H1 (cell line): Measurements from ENCODE around the gene RFTN2. TPM values are rescaled to one million over a fixed set of nuclear protein-coding genes. Genes with fewer than 3 reads are reported as not detected.

Experiments
- CTCF ChIA-PET: fragments of 300-600 bp; sonication (Branson Sonifier 250); formaldehyde crosslinking; loops from one replicate; lab custom pipeline; 2021; ENCODE audit not compliant: partially characterized antibody; lab: Charles Lee
- POLR2A ChIA-PET: fragments of 300-600 bp; sonication (Branson Sonifier 250); formaldehyde crosslinking; loops from one replicate; lab custom pipeline; 2021; ENCODE audit warnings: inconsistent platforms; ENCODE audit not compliant: partially characterized antibody; lab: Charles Lee
- DNase-seq, 2 experiments: peaks; one replicate each; pipeline versions ENCODE4 v3.0.0 to v3.0.0-alpha.2; 2010 to 2022; ENCODE audit warnings: low spot score in 2 of 2, low read depth in 1 of 2, mixed read lengths in 1 of 2
- FAIRE-seq: peaks from 2 replicates; lab custom pipeline; 2011; peaks lifted over from hg19 to GRCh38; lab: Jason Lieb, UNC
- H2AFZ ChIP-seq: 2 replicates; pipeline ENCODE4 v1.8.1; 2012; ENCODE audit warnings: low read length, inconsistent platforms
- H2AK5ac ChIP-seq: 2 replicates; pipeline ENCODE4 v1.6.1; 2013; ENCODE audit warnings: low read depth, low read length
- H2BK120ac ChIP-seq: replicated peaks from 2 replicates; pipeline ENCODE3; 2013; ENCODE audit warnings: low read depth, low read length, inconsistent platforms
- H2BK12ac ChIP-seq: 2 replicates; pipeline ENCODE4 v1.6.1; 2013; ENCODE audit warnings: low read depth, low read length
- H2BK15ac ChIP-seq: 2 replicates; pipeline ENCODE4 v1.6.1; 2013; ENCODE audit warnings: low read length
- H2BK20ac ChIP-seq: 2 replicates; pipeline ENCODE4 v1.6.1; 2013; ENCODE audit warnings: low read length
- H2BK5ac ChIP-seq: 2 replicates; pipeline ENCODE4 v1.6.1; 2013; ENCODE audit warnings: low read depth, low read length
- H3K14ac ChIP-seq: 2 replicates; pipeline ENCODE4 v1.6.1; 2013; ENCODE audit warnings: inconsistent platforms; ENCODE audit not compliant: insufficient read length
- H3K18ac ChIP-seq: 2 replicates; pipeline ENCODE4 v1.6.1; 2013; ENCODE audit warnings: low read length; ENCODE audit errors: extremely low read depth
- H3K23ac ChIP-seq: 2 replicates; pipeline ENCODE4 v1.6.1; 2013; ENCODE audit warnings: inconsistent platforms; ENCODE audit not compliant: insufficient read length
- H3K23me2 ChIP-seq: 2 replicates; pipeline ENCODE4 v1.6.1; 2013; ENCODE audit warnings: low read depth, low read length
- H3K27ac ChIP-seq: 2 replicates; pipeline ENCODE4 v1.6.1; 2011; ENCODE audit warnings: low read depth, low read length, inconsistent platforms
- H3K27me3 ChIP-seq, 4 experiments: replicated peaks in 1 of 4; 1 replicate in 1 of 4; 2 replicates in 3 of 4; pipeline versions ENCODE4 v1.6.1 to v1.8.1; 2011 to 2013; ENCODE audit warnings: low read length in 3 of 4, mild to moderate bottlenecking in 3 of 4, inconsistent platforms in 2 of 4, mixed read lengths in 2 of 4, moderate library complexity in 1 of 4; ENCODE audit not compliant: control insufficient read depth in 3 of 4, insufficient read depth in 3 of 4; ENCODE audit errors: extremely low read depth in 1 of 4
- H3K36me3 ChIP-seq, 4 experiments: 2 replicates each; pipeline versions ENCODE4 v1.6.1 to v1.8.1; 2011 to 2013; ENCODE audit warnings: mild to moderate bottlenecking in 4 of 4, low read length in 3 of 4, moderate library complexity in 2 of 4, control low read depth in 1 of 4, inconsistent platforms in 1 of 4; ENCODE audit not compliant: insufficient read depth in 4 of 4, control insufficient read depth in 2 of 4
- H3K4ac ChIP-seq: replicated peaks from 2 replicates; pipeline ENCODE3; 2013; ENCODE audit warnings: low read length, low read depth, mixed read lengths, inconsistent platforms; ENCODE audit not compliant: insufficient read length
- H3K4me1 ChIP-seq, 4 experiments: replicated peaks in 1 of 4; 1 replicate in 1 of 4; 2 replicates in 3 of 4; pipeline versions ENCODE4 v1.6.1 to v1.8.1; 2011 to 2013; ENCODE audit warnings: low read length in 3 of 4, inconsistent platforms in 2 of 4, mixed read lengths in 1 of 4; ENCODE audit not compliant: insufficient read depth in 4 of 4, control insufficient read depth in 3 of 4
- H3K4me2 ChIP-seq, 2 experiments: 2 replicates each; pipeline versions ENCODE4 v1.6.1 to v1.8.1; 2011 to 2013; ENCODE audit warnings: low read depth in 2 of 2, low read length in 2 of 2, control low read depth in 1 of 2, inconsistent platforms in 1 of 2, mild to moderate bottlenecking in 1 of 2; ENCODE audit not compliant: insufficient read depth in 1 of 2
- H3K4me3 ChIP-seq, 4 experiments: fragments of 200-600, 300-600 bp in 1 of 4; sonication (generic), shearing (Covaris generic), sonication (Bioruptor Twin) in 1 of 4; 2 replicates each; pipeline versions ENCODE4 v1.5.1 to v1.8.1; 2011 to 2016; ENCODE audit warnings: low read length in 4 of 4, low read depth in 3 of 4, control low read depth in 2 of 4, inconsistent platforms in 2 of 4, mild to moderate bottlenecking in 2 of 4, mixed read lengths in 1 of 4, moderate library complexity in 1 of 4; ENCODE audit not compliant: insufficient read depth in 2 of 4; ENCODE audit errors: extremely low read depth in 1 of 4
- H3K56ac ChIP-seq: replicated peaks from 2 replicates; pipeline ENCODE3; 2013; ENCODE audit warnings: low read depth, mild to moderate bottlenecking, mixed read lengths, low read length, inconsistent platforms; ENCODE audit not compliant: insufficient read length
- H3K79me1 ChIP-seq: 2 replicates; pipeline ENCODE4 v1.6.1; 2013; ENCODE audit warnings: low read depth, low read length, control low read depth
- H3K79me2 ChIP-seq, 2 experiments: 2 replicates each; pipeline versions ENCODE4 v1.6.1 to v1.8.1; 2012 to 2013; ENCODE audit warnings: low read length in 2 of 2, mild to moderate bottlenecking in 2 of 2, inconsistent platforms in 1 of 2; ENCODE audit not compliant: insufficient read depth in 2 of 2, control insufficient read depth in 1 of 2
- H3K9ac ChIP-seq, 4 experiments: replicated peaks in 1 of 4; 1 replicate in 1 of 4; 2 replicates in 3 of 4; pipeline versions ENCODE4 v1.6.1 to v1.8.1; 2011 to 2013; ENCODE audit warnings: low read depth in 3 of 4, low read length in 3 of 4, control low read depth in 2 of 4, mild to moderate bottlenecking in 2 of 4, moderate library complexity in 2 of 4, inconsistent platforms in 1 of 4; ENCODE audit errors: extremely low read depth in 1 of 4
- H3K9me3 ChIP-seq, 2 experiments: 2 replicates each; pipeline versions ENCODE4 v1.6.1 to v1.8.1; 2012 to 2013; ENCODE audit warnings: mild to moderate bottlenecking in 2 of 2, moderate library complexity in 2 of 2, control low read depth in 1 of 2, inconsistent platforms in 1 of 2, low read depth in 1 of 2, low read length in 1 of 2, mixed read lengths in 1 of 2; ENCODE audit not compliant: insufficient read depth in 2 of 2
- H4K20me1 ChIP-seq, 2 experiments: replicated peaks in 1 of 2; 2 replicates each; pipeline versions ENCODE3 to v1.8.1; 2011 to 2013; ENCODE audit warnings: inconsistent platforms in 2 of 2, low read length in 2 of 2, mild to moderate bottlenecking in 1 of 2; ENCODE audit not compliant: insufficient read depth in 2 of 2, control insufficient read depth in 1 of 2
- H4K5ac ChIP-seq: 2 replicates; pipeline ENCODE4 v1.6.1; 2013; ENCODE audit warnings: low read length, low read depth, mixed read lengths, inconsistent platforms; ENCODE audit not compliant: insufficient read length
- H4K8ac ChIP-seq: 2 replicates; pipeline ENCODE4 v1.8.0; 2013; ENCODE audit warnings: mild to moderate bottlenecking, moderate library complexity, low read length, inconsistent platforms; ENCODE audit not compliant: insufficient read depth; ENCODE audit errors: extremely low read depth
- H4K91ac ChIP-seq: replicated peaks from 2 replicates; pipeline ENCODE3; 2013; ENCODE audit warnings: low read length, mixed read lengths, inconsistent platforms; ENCODE audit not compliant: insufficient read length
- BCL11A ChIP-seq, 2 experiments: IDR thresholded peaks; one replicate each; pipeline ENCODE4 v1.6.1; 2011; ENCODE audit warnings: low read depth in 2 of 2, low read length in 2 of 2, mild to moderate bottlenecking in 2 of 2
- CHD1 ChIP-seq: IDR thresholded peaks from 2 replicates; pipeline ENCODE4 v1.6.1; 2012; ENCODE audit warnings: low read depth, low read length, improper control_type of control experiment
- GABPA ChIP-seq: IDR thresholded peaks from 2 replicates; pipeline ENCODE4 v1.6.1; 2011; ENCODE audit warnings: mild to moderate bottlenecking, low read length, moderate library complexity, borderline replicate concordance; ENCODE audit not compliant: insufficient read depth
- KDM4A ChIP-seq: IDR thresholded peaks from one replicate; pipeline ENCODE4 v1.7.1; 2012; ENCODE audit warnings: low read depth, mild to moderate bottlenecking, moderate library complexity, low read length, inconsistent platforms; ENCODE audit not compliant: severe bottlenecking
- POU5F1 ChIP-seq: IDR thresholded peaks from 2 replicates; pipeline ENCODE4 v1.6.1; 2011; ENCODE audit warnings: low read depth, mild to moderate bottlenecking, low read length, moderate library complexity
- RAD21 ChIP-seq, 2 experiments: IDR thresholded peaks in 1 of 2; conservative IDR thresholded peaks in 1 of 2; 2 replicates each; pipeline ENCODE4 v1.6.1; 2011; ENCODE audit warnings: low read depth in 2 of 2, low read length in 2 of 2, improper control_type of control experiment in 1 of 2, inconsistent platforms in 1 of 2, mild to moderate bottlenecking in 1 of 2, moderate library complexity in 1 of 2
- RXRA ChIP-seq: IDR thresholded peaks from 2 replicates; pipeline ENCODE4 v1.6.1; 2011; ENCODE audit warnings: low read depth, mild to moderate bottlenecking, low read length, moderate library complexity; ENCODE audit not compliant: insufficient read depth
- SIRT6 ChIP-seq: IDR thresholded peaks from one replicate; pipeline ENCODE4 v1.7.1; 2012; ENCODE audit warnings: low read length, inconsistent platforms
- SIX5 ChIP-seq: IDR thresholded peaks from 2 replicates; pipeline ENCODE4 v1.6.1; 2011; ENCODE audit warnings: mild to moderate bottlenecking, low read depth, low read length
- SP2 ChIP-seq: IDR thresholded peaks from 2 replicates; pipeline ENCODE4 v1.6.1; 2012; ENCODE audit warnings: mild to moderate bottlenecking, low read length, inconsistent platforms
- SP4 ChIP-seq: IDR thresholded peaks from 2 replicates; pipeline ENCODE4 v1.6.1; 2012; ENCODE audit warnings: low read length, inconsistent platforms
- SRF ChIP-seq: IDR thresholded peaks from 2 replicates; pipeline ENCODE4 v1.6.1; 2011; ENCODE audit warnings: mild to moderate bottlenecking, low read depth, low read length, moderate library complexity
- TBP ChIP-seq: IDR thresholded peaks from 2 replicates; pipeline ENCODE4 v1.6.1; 2011; ENCODE audit warnings: low read depth, low read length, improper control_type of control experiment
- WGBS, 2 experiments: shearing (Covaris generic) in 1 of 2; methylation state at CpG; one replicate each; pipeline versions ENCODE4 v1.1.6 to v1.1.7; 2013 to 2015; ENCODE audit warnings: low lambda C conversion rate in 2 of 2, mixed read lengths in 2 of 2, inconsistent platforms in 1 of 2, low coverage in 1 of 2, missing lambda C conversion rate in 1 of 2; ENCODE audit not compliant: insufficient replicate concordance in 2 of 2, insufficient coverage in 1 of 2, insufficient read length in 1 of 2; ENCODE audit errors: extremely low coverage in 1 of 2, missing lambda C conversion rate in 1 of 2; 5-methylcytosine and 5-hydroxymethylcytosine counted together
- polyA plus RNA-seq, 7 experiments: library from polyadenylated mRNA; depleted of rRNA in 3 of 7; stranded (reverse) in 5 of 7; unstranded in 2 of 7; fragments of >200 nt in 5 of 7; fragments of 200-250 nt in 2 of 7; gene quantifications; 1 replicate in 5 of 7; 2 replicates in 1 of 7; 4 replicates in 1 of 7; pipeline versions ENCODE4 v1.2.1 to v1.2.3, GENCODE V29; 2011 to 2013; ENCODE audit warnings: missing spikeins in 2 of 7, mixed read lengths in 2 of 7
- total RNA-seq: library from RNA; stranded (reverse); fragmentation: NEBNext Ultra II Directional; extraction: Animal tissue kit (Norgen Biotek cat#: 25700); gene quantifications from 2 replicates; pipeline ENCODE4 v1.2.1, GENCODE V29; 2021

Gene RFTN2
- total and polyA plus RNA-seq, 2 of the 8 experiments (the other 6 are each of a cell fraction or from before 2014, with no cell fraction given) = 2.3 to 2.4 TPM

GRCh38 chr2:197539734-197540133 lies 135.7 kb downstream of the RFTN2 start:
- Histone ChIP-seq H4K8ac (no peak overlapping the region), H2AK5ac (no peak overlapping the region), H3K36me3 (peaks cover 2 to 46% (median 25%) of the 10 kb centered on the region in 4 experiments; a peak in 6 of 8 replicates), H2BK20ac (no peak overlapping the region), H3K4me2 (no peak overlapping the region), H3K9me3 (no peaks in the 10 kb centered on the region), H2BK12ac (no peak overlapping the region), H4K5ac (no peak overlapping the region), H3K14ac (no peak overlapping the region), H2BK15ac (no peak overlapping the region), H3K79me1 (no peaks in the 10 kb centered on the region; the same call in 1 of the 2 replicates), H2BK5ac (no peak overlapping the region), H4K20me1 (peaks cover 0 to 3% of the 10 kb centered on the region in 2 experiments), H3K27ac (no peak overlapping the region), H3K18ac (no peak overlapping the region), H3K4me1 (no peaks in the 10 kb centered on the region), H3K27me3 (no peaks in the 10 kb centered on the region), H3K23ac (no peak overlapping the region), H2BK120ac (no peak overlapping the region), H3K56ac (no peak overlapping the region), H4K91ac (no peak overlapping the region), H3K79me2 (peaks cover 0 to 24% of the 10 kb centered on the region in 2 experiments; a peak in 3 of 4 replicates), H3K9ac (no peak overlapping the region), H3K4me3 (no peak overlapping the region), H2AFZ (no peak overlapping the region), H3K23me2 (no peaks in the 10 kb centered on the region), H3K4ac (no peak overlapping the region)
- CTCF ChIA-PET = interaction anchor here (1.2 kb wide), 2 partner anchors 9 to 17 kb away, joined by 5 read pairs; no protein-coding TSS in a partner anchor
- WGBS, 2 experiments = 93% methylated on average over 1 of the region's 1 CpG; no CpG with 5 or more reads in 1 of the 2 experiments
- POLR2A ChIA-PET = interaction anchor here (0.6 kb wide), 1 partner anchor 9 kb away, joined by 3 read pairs; no protein-coding TSS in a partner anchor
- TF ChIP-seq TBP (no peak), RXRA (no peak), SIRT6 (no peak), BCL11A (IDR thresholded peaks at IDR 0.05; ENCODE audit: low read depth in 2 of 2, low read length in 2 of 2) (no peak), KDM4A (no peak), SRF (no peak), SP2 (no peak), GABPA (no peak), SIX5 (no peak), RAD21 (IDR thresholded peaks at IDR 0.05 in 1 of 2, conservative IDR thresholded peaks at IDR 0.05 in 1 of 2; ENCODE audit: low read depth in 2 of 2, low read length in 2 of 2) (no peak), CHD1 (no peak), SP4 (no peak), POU5F1 (no peak)
- no peak for FAIRE-seq
- no peak for DNase-seq
